NK-92 (cell line): ENCODE data around the gene TGM5.
"Not testable (repeated sequence)": the region's sequence is repeated elsewhere in the genome, so short reads cannot be mapped to it uniquely, and the experiment has no call there.

Experiments used
- DNase-seq: peaks from one replicate; lab custom pipeline; 2025; ENCODE audit not compliant: unreplicated experiment; lab: John Stamatoyannopoulos, UW

Gene TGM5

GRCh38 chr15:43276563-43277200, 10.0 kb upstream of the TGM5 start:
- no peak for DNase-seq

GRCh38 chr15:43275740-43276562, 9.2 kb upstream of the TGM5 start:
- no peak for DNase-seq

- no peak for DNase-seq
Observed at GRCh38 chr15:43274136-43274535, 7.4 kb upstream of the TGM5 start.

DNA sequence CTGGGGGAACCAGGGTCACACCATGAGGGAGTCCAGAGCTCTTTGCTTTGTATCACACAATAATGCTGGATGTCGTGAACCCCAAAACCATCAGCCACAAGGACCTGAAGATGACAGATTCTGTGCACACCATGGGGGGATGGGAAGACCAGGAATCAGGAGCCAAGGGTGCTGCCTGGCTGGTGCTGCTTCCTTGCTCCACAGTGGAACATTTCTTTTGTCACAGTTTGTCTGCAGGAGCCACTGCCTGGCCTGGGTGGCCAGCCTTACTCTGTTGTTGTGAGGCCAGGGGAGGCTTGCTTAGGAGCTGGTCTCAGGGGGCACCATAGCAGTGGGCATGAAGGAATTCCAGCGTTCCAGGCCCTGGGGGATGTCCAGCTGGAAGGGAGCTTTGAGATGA, 6.5 kb upstream of the TGM5 start:
- no peak for DNase-seq

- not testable (repeated sequence) for DNase-seq
Observed at GRCh38 chr15:43271908-43272307, 5.2 kb upstream of the TGM5 start.

GRCh38 chr15:43270676-43271306, 4.1 kb upstream of the TGM5 start:
- no peak for DNase-seq

DNA sequence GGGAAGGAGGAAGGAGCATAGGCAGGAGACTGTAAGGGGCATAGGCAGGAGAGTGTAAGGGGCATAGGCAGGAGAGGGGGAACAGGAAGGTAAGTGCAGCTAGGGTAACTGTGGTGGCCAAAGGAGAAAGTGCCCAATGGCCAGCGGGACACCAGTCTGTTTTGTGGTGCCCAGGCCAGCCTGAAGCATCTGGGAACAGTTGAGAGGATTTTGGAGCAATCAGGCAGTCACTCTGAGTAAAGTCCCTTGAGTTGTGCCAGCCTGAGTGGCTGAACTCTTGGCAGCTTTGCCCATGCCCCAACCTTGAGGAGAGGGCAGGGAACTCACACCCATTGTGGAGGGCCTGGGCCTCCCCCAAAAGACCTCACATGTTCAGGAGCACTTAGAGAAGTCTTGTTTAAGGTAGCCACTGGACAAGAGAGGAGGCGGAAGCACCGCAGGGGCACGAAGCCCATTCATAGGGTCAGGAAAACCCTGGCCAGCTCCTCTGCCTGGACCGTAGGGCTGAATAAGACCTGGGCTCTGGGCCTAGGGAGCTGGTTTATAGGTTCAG, 3.5 kb upstream of the TGM5 start:
- no peak for DNase-seq

GRCh38 chr15:43268111-43269105, 1.7 kb upstream of the TGM5 start:
- DNase-seq: no peak

DNA sequence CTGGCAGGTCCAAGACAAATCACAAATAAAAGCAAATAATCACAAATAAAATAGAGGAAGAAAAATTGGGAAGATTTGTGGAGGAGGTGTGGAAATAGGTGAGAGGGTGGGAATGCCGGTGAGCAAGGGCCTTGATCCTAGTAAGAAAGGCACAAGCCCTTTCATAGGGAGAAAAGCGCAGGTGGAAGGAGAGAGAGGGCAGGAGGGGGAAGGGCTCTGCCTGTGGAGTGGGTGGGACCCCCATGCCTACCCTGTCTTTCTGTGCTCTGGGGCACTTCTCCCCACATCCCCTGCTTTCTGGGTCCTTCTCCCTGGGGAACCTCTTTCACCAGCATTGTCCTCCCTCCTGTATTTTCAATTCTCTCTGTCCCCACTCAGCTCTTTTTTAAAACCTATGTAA, 711 bp upstream of the TGM5 start:
- no peak for DNase-seq

DNA sequence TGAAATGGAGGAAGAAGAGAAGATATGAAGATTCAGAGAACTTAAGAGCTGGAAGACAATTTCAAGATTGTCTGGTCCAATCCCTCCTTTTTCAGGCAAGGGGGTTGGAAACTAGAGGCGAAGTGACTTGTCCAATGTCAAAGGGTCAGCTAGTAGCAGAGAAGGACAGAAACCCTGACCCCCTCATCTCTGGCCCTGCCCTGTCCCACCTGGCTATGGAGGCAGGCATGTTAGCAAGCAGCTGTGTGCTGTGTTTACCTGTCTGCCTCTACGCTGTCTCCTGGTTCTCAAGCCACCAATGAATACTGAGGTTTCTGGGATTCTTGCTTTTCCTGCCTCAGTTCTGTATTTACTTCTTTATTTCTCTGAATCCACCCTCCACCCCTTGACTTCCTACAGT, 342 bp downstream of the TGM5 start:
- no peak for DNase-seq

GRCh38 chr15:43260011-43260615, 6.6 kb downstream of the TGM5 start:
- DNase-seq: no peak

DNA sequence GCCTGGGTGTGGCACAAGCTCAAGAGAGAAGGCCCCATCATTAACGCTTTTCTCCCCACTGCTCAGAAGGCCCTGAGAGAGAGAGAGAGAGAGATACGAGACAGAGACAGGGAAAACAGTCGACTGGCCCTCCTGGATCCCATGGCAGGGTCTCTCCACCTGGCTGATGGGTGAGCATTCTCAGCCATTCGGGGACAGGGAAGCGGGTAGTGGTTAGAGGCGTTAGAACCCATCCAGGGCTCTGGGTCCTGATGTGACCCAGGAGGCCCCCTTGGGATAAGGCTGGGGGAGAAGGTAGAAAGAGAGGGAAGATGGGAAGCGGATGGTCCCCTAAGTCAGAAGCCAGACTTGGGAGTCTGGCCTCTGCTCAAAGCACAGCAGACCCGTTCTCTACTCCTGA, 7.9 kb downstream of the TGM5 start:
- no peak for DNase-seq

DNA sequence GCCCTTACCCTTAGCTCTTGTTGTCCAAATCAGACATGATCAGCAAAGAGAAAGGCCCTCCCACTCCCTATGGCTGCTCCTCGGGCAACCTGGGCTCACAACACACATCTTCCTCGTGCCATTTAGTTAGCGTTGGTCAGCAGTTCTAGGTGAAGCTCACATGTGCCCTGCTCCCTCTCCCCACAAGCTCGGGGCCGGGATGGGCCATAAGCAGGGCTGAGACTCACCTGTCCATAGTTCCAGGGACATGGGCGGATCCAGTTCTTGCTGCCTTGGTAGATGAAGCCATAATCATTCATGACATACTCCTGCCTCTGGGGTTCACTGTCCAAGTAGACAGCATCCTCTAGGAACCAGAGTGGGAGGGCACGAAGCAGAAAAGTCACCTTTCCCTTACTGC, 10.4 kb downstream of the TGM5 start:
- DNase-seq: no peak

DNA sequence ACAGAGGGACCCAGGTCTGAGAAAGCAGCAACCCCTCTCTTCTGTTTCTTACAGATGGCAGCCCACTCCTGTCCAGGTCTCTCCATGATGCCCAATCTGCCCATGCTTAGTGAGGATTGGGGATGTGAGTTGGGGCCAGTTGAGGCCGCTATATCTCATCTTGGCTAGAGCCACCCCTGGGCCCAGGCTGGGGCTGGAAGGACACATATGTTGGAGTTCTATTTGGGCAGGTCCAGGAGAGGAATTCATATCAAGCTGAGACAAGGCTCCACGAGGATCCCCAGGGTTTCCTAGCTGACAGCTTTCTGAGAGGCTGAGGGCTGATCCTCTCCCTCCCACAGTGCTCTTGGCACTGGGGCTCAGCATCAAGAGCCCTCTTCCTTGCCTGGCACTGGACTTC, 11.4 kb downstream of the TGM5 start:
- no peak for DNase-seq

DNA sequence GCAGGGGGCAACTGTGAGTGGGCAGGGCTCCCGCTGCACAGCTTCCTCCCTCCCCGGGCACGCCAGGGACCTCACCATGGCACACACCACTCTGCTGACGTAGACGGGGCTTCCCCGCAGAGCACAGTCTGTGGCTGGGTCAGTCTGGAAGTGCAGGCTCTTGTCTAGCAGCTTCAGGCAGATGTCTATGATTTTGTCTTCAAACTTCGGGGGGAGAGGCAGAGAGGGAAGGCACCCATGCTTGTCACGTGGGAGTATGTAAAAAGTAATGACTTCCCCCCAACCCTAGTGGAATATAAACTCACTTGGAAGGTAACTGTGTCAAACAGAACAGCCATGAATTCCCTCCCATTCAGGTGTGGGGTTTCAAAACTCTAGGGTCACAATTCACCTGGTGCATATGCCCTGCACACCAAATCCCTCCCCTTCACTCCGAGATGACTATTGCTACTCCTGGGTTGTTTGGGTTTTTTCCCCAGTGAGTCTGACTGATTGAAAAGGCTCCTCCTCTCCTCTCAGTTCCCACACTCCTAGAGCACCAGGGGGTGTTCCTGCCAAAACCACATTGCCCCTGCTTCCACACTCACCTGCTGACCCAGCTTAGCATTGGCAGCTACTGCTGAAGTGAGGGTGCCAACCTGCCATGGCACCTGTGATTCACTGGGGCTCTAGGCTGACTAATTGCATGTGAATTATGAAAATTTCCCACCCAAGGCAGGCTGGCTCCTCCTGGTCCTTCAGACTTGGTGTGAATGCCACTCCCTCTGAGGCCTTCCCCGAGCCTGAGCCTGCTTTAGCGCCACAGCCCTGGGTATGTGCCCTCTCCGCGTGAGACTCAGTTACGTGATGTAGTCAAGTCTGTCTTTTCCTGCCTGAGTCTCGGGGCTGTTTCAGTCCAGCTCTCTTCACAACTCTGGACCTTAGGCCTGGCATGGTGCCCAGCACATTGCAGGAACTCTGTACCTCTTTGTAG, 13.0 kb downstream of the TGM5 start:
- DNase-seq: no peak

GRCh38 chr15:43251871-43252250, 14.9 kb downstream of the TGM5 start:
- no peak for DNase-seq

DNA sequence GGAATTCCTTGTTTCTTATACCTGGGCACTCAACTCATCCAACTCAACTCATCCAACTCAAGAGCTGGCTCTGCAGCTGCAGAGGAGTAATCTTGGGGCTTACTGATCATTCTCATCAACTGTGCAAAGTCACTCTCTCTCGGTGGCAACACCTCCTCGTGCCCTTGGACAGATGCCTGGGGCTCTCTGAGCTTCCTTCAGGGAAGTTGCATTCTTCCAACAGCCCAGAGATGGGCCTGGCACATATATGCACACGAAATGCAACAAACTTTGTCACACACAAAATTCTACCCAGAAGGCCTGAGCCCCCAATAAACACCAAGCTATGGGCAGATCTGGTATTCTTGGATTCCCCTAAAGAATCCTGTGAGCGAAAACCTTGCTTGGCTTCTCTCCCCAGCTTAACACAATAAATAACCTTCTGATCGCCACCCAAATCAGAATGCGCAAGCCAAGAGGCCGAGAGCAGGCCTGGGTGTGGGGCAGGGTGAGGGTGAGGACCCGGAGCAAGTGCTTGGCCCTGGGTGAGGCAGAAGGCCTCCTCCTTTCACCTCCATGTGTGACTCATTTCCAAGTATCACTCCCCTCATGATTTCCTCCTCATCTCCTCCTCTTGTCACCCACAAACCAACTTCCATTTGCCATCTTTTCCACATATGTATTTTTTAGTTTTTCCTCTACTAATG, 15.4 kb downstream of the TGM5 start:
- no peak for DNase-seq

DNA sequence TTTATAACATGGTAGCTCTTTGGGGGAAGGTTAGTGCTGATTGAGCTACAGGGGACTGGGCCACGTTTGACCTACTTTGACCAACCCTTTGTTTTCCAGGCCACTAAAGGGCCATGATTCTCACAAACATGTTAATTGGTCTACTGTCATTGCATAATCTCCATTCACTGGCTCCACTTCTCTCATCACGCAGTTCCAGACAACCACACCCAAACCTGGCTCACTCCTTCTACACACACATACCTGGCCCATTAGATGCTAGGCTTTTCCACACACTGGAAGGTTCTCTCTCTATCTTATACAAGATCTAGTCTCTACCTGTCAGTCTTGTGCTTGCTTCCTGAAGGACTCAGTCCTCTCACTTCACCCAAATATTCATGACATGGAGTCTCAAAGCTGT, 15.9 kb downstream of the TGM5 start:
- no peak for DNase-seq
